ENCODE results near the gene PROS1. TPM values are rescaled to one million over a fixed set of nuclear protein-coding genes. Genes with fewer than 3 reads are reported as not detected.
"Not testable (repeated sequence)": the region's sequence is repeated elsewhere in the genome, so short reads cannot be mapped to it uniquely, and the experiment has no call there.

Gene PROS1
- total and polyA plus RNA-seq, 2 donors (not counting 1 experiment from before 2014, with no cell fraction given) = 30.2 to 33.0 TPM

GRCh38 chr3:93867425-93867824 lies 106.3 kb downstream of the PROS1 start:
- no peaks in the 10 kb centered on the region for H3K4me1 ChIP-seq (ENCODE audit: control insufficient read depth, extremely low read depth, insufficient read depth, low read length)

GRCh38 chr3:93861017-93861416 lies 112.7 kb downstream of the PROS1 start:
- H3K4me3 ChIP-seq (replicated peaks in 1 of 4; ENCODE audit: control extremely low read depth in 1 of 4, insufficient read depth in 1 of 4, low read depth in 3 of 4, low read length in 4 of 4) = no peak overlapping the region
- no peak overlapping the region for H3K27ac ChIP-seq (ENCODE audit: insufficient read depth, low read length)
- no peaks in the 10 kb centered on the region for H3K79me2 ChIP-seq (ENCODE audit: control insufficient read depth, insufficient read depth, low read length)
- no peak for DNase-seq (ENCODE audit: low read depth in 2 of 2)
- no peak overlapping the region for H3K9ac ChIP-seq (ENCODE audit: insufficient read depth, low read length)
- H3K4me2 ChIP-seq (ENCODE audit: extremely low read depth, insufficient read depth, low read length) = no peak overlapping the region
- no peaks in the 10 kb centered on the region for H3K4me1 ChIP-seq (ENCODE audit: control insufficient read depth, extremely low read depth, insufficient read depth, low read length)
- H4K20me1 ChIP-seq (ENCODE audit: control insufficient read depth, extremely low read depth, insufficient read depth, low read length) = no peaks in the 10 kb centered on the region
- no peaks in the 10 kb centered on the region for H3K9me3 ChIP-seq (ENCODE audit: control insufficient read depth, insufficient read depth, low read depth, low read length)
- no peaks in the 10 kb centered on the region for H3K27me3 ChIP-seq (ENCODE audit: control insufficient read depth, insufficient read depth, low read length)
- no peak overlapping the region for H2AFZ ChIP-seq (ENCODE audit: low read length)
- TF ChIP-seq CTCF (conservative IDR thresholded peaks at IDR 0.05 in 1 of 2, IDR thresholded peaks at IDR 0.05 in 1 of 2; ENCODE audit: low read depth in 1 of 2, low read length in 2 of 2) = no peak
- no peak for TF ChIP-seq EZH2 (IDR thresholded peaks at IDR 0.05; ENCODE audit: low read length, missing control alignments)
- H3K36me3 ChIP-seq (ENCODE audit: control insufficient read depth, insufficient read depth, low read length) = no peaks in the 10 kb centered on the region

More at GRCh38 chr3:93867425-93867824, 106.3 kb downstream of the PROS1 start:
- Histone ChIP-seq H3K27me3 (ENCODE audit: control insufficient read depth, insufficient read depth, low read length) (no peaks in the 10 kb centered on the region), H3K9ac (ENCODE audit: insufficient read depth, low read length) (no peak overlapping the region), H3K36me3 (ENCODE audit: control insufficient read depth, insufficient read depth, low read length) (no peaks in the 10 kb centered on the region), H3K4me3 (replicated peaks in 1 of 4; ENCODE audit: control extremely low read depth in 1 of 4, insufficient read depth in 1 of 4, low read depth in 3 of 4, low read length in 4 of 4) (no peak overlapping the region), H3K27ac (ENCODE audit: insufficient read depth, low read length) (no peak overlapping the region), H3K9me3 (ENCODE audit: control insufficient read depth, insufficient read depth, low read depth, low read length) (no peaks in the 10 kb centered on the region), H3K79me2 (ENCODE audit: control insufficient read depth, insufficient read depth, low read length) (no peaks in the 10 kb centered on the region), H4K20me1 (ENCODE audit: control insufficient read depth, extremely low read depth, insufficient read depth, low read length) (no peaks in the 10 kb centered on the region), H2AFZ (ENCODE audit: low read length) (no peak overlapping the region), H3K4me2 (ENCODE audit: extremely low read depth, insufficient read depth, low read length) (no peak overlapping the region)
- no peak for DNase-seq (ENCODE audit: low read depth in 2 of 2)
- TF ChIP-seq EZH2 (IDR thresholded peaks at IDR 0.05; ENCODE audit: low read length, missing control alignments) = no peak
- no peak for TF ChIP-seq CTCF (conservative IDR thresholded peaks at IDR 0.05 in 1 of 2, IDR thresholded peaks at IDR 0.05 in 1 of 2; ENCODE audit: low read depth in 1 of 2, low read length in 2 of 2)

- TF ChIP-seq CTCF (conservative IDR thresholded peaks at IDR 0.05 in 1 of 2, IDR thresholded peaks at IDR 0.05 in 1 of 2; ENCODE audit: low read depth in 1 of 2, low read length in 2 of 2) (no peak), EZH2 (IDR thresholded peaks at IDR 0.05; ENCODE audit: low read length, missing control alignments) (no peak)
- Histone ChIP-seq H3K4me1 (ENCODE audit: control insufficient read depth, extremely low read depth, insufficient read depth, low read length) (no peaks in the 10 kb centered on the region), H3K4me2 (ENCODE audit: extremely low read depth, insufficient read depth, low read length) (no peak overlapping the region), H2AFZ (ENCODE audit: low read length) (no peak overlapping the region), H3K9me3 (ENCODE audit: control insufficient read depth, insufficient read depth, low read depth, low read length) (no peaks in the 10 kb centered on the region), H3K4me3 (replicated peaks in 1 of 4; ENCODE audit: control extremely low read depth in 1 of 4, insufficient read depth in 1 of 4, low read depth in 3 of 4, low read length in 4 of 4) (no peak overlapping the region), H3K9ac (ENCODE audit: insufficient read depth, low read length) (no peak overlapping the region), H4K20me1 (ENCODE audit: control insufficient read depth, extremely low read depth, insufficient read depth, low read length) (no peaks in the 10 kb centered on the region), H3K27me3 (ENCODE audit: control insufficient read depth, insufficient read depth, low read length) (no peaks in the 10 kb centered on the region), H3K36me3 (ENCODE audit: control insufficient read depth, insufficient read depth, low read length) (no peaks in the 10 kb centered on the region), H3K79me2 (ENCODE audit: control insufficient read depth, insufficient read depth, low read length) (no peaks in the 10 kb centered on the region), H3K27ac (ENCODE audit: insufficient read depth, low read length) (no peak overlapping the region)
- no peak for DNase-seq (ENCODE audit: low read depth in 2 of 2)
These were observed 118.3 kb downstream of the PROS1 start for GRCh38 chr3:93855401-93855800.

GRCh38 chr3:93852228-93852627 lies 121.5 kb downstream of the PROS1 start:
- not testable (repeated sequence) for H3K36me3 ChIP-seq (ENCODE audit: control insufficient read depth, insufficient read depth, low read length); H3K4me1 ChIP-seq (ENCODE audit: control insufficient read depth, extremely low read depth, insufficient read depth, low read length); H3K79me2 ChIP-seq (ENCODE audit: control insufficient read depth, insufficient read depth, low read length); H3K27ac ChIP-seq (ENCODE audit: insufficient read depth, low read length); H3K9me3 ChIP-seq (ENCODE audit: control insufficient read depth, insufficient read depth, low read depth, low read length); H3K9ac ChIP-seq (ENCODE audit: insufficient read depth, low read length); DNase-seq (ENCODE audit: low read depth in 2 of 2); H3K4me2 ChIP-seq (ENCODE audit: extremely low read depth, insufficient read depth, low read length); H3K27me3 ChIP-seq (ENCODE audit: control insufficient read depth, insufficient read depth, low read length); H4K20me1 ChIP-seq (ENCODE audit: control insufficient read depth, extremely low read depth, insufficient read depth, low read length); H3K4me3 ChIP-seq (replicated peaks in 1 of 4; ENCODE audit: control extremely low read depth in 1 of 4, insufficient read depth in 1 of 4, low read depth in 3 of 4, low read length in 4 of 4); H2AFZ ChIP-seq (ENCODE audit: low read length)

Measured in fibroblast of lung (primary cell).